Left colon (tissue), 2 donors: ENCODE data around the gene CXCL12. TPM values are rescaled to one million over a fixed set of nuclear protein-coding genes. Genes with fewer than 3 reads are reported as not detected.
A peak's percentile ranks its signal among the peaks of the same experiment; 100 is the strongest.

Experiments used
- ATAC-seq: fragments of 200-7000 bp; cut with Tn5 transposase; one replicate; pipeline ENCODE4 v1.9.1; 2020; ENCODE audit warnings: mild to moderate bottlenecking, moderate library complexity
- DNase-seq, 2 donors: peaks; one replicate each; pipeline ENCODE4 v3.0.0-alpha.2; 2020
- intact Hi-C, 2 donors: fragments of 100-400 bp; cut with DNase I in 1 of 2; cut with micrococcal nuclease in 1 of 2; formaldehyde crosslinking; loops; one replicate each; pipeline versions ENCODE4 v1.11.2 to v1.14.0; 2022; cut with DNase I, micrococcal nuclease
- total RNA-seq, 2 donors: library from RNA; stranded (reverse); fragmentation: NEBNext Ultra II Directional; extraction: Animal tissue kit (Norgen Biotek cat#: 25700); gene quantifications; one replicate each; pipeline ENCODE4 v1.2.1, GENCODE V29; 2021
- donor health status: DM: no; HTN: no; CAD: no.
- donor health status: DM: yes; HTN: yes; CAD: no.

Gene CXCL12
- total RNA-seq, 2 donors from 2014 or later, result 15.5 to 61.3 TPM

- DNase-seq, result peak in 1 of 2 donors; percentile 31
- intact Hi-C loops, result no loop called here
- no peak for ATAC-seq
These were observed 32.4 kb downstream of the CXCL12 start for GRCh38 chr10:44352316-44353127.

- DNase-seq, result no peak
- intact Hi-C loops, result no loop called here
These were observed 36.4 kb downstream of the CXCL12 start for GRCh38 chr10:44348496-44348895.

GRCh38 chr10:44347609-44348400 lies 37.1 kb downstream of the CXCL12 start:
- intact Hi-C loops, result no loop called here
- no peak for ATAC-seq
- no peak for DNase-seq

More at GRCh38 chr10:44348496-44348895, 36.4 kb downstream of the CXCL12 start:
- no peak for ATAC-seq

- no peak for ATAC-seq
- no peak for DNase-seq
- intact Hi-C loops, result no loop called here
These were observed 40.2 kb downstream of the CXCL12 start for GRCh38 chr10:44344727-44345126.

- no peak for ATAC-seq
- intact Hi-C loops, result no loop called here
- DNase-seq, result no peak
These were observed 41.1 kb downstream of the CXCL12 start for GRCh38 chr10:44343843-44344242.

- DNase-seq, result no peak
- no peak for ATAC-seq
- intact Hi-C loops, result no loop called here
These were observed 43.0 kb downstream of the CXCL12 start for GRCh38 chr10:44341886-44342285.

GRCh38 chr10:44340557-44340956 lies 44.3 kb downstream of the CXCL12 start:
- DNase-seq, result no peak
- intact Hi-C loops, result no loop called here
- no peak for ATAC-seq

GRCh38 chr10:44339218-44339617 lies 45.7 kb downstream of the CXCL12 start:
- ATAC-seq, result no peak
- no peak for DNase-seq
- intact Hi-C loops, result no loop called here

- intact Hi-C loops, result no loop called here
- DNase-seq (no peak), ATAC-seq (no peak)
These were observed 47.8 kb downstream of the CXCL12 start for GRCh38 chr10:44337081-44337480.

GRCh38 chr10:44335330-44336021 lies 49.4 kb downstream of the CXCL12 start:
- ATAC-seq (no peak), DNase-seq (no peak)
- intact Hi-C loops, result no loop called here

- intact Hi-C loops, result no loop called here
- no peak for DNase-seq
- ATAC-seq, result no peak
These were observed 50.2 kb downstream of the CXCL12 start for GRCh38 chr10:44334621-44335184.

GRCh38 chr10:44334091-44334490 lies 50.8 kb downstream of the CXCL12 start:
- intact Hi-C loops, result no loop called here
- ATAC-seq (no peak), DNase-seq (no peak)

GRCh38 chr10:44333511-44333910 lies 51.4 kb downstream of the CXCL12 start:
- DNase-seq, result no peak
- intact Hi-C loops, result no loop called here
- ATAC-seq, result no peak

GRCh38 chr10:44332465-44332864 lies 52.4 kb downstream of the CXCL12 start:
- DNase-seq (no peak), ATAC-seq (no peak)
- intact Hi-C loops, result no loop called here

- intact Hi-C loops, result no loop called here
- DNase-seq, result no peak
- peak; percentile 64 for ATAC-seq
These were observed 54.5 kb downstream of the CXCL12 start for GRCh38 chr10:44330431-44330830.

- intact Hi-C loops, result no loop called here
- DNase-seq (no peak), ATAC-seq (no peak)
These were observed 57.4 kb downstream of the CXCL12 start for GRCh38 chr10:44327461-44327860.
